GM20000 (cell line): ENCODE measurements around the gene CD180.

Experiments
- DNase-seq: peaks from one replicate; pipeline ENCODE4 v3.0.0; 2012; ENCODE audit warnings: low spot score
- TF ChIP-seq, protein P1 (sequence below): IDR thresholded peaks from 2 replicates; pipeline ENCODE4 v1.5.1; 2012; ENCODE audit warnings: mild to moderate bottlenecking, control low read depth; ENCODE audit errors: extremely low read depth, missing control alignments

CD180 gene

GRCh38 chr5:67189079-67189354 is 7.6 kb downstream of the CD180 start:
- DNase-seq = no peak
- TF ChIP-seq, protein P1, sequence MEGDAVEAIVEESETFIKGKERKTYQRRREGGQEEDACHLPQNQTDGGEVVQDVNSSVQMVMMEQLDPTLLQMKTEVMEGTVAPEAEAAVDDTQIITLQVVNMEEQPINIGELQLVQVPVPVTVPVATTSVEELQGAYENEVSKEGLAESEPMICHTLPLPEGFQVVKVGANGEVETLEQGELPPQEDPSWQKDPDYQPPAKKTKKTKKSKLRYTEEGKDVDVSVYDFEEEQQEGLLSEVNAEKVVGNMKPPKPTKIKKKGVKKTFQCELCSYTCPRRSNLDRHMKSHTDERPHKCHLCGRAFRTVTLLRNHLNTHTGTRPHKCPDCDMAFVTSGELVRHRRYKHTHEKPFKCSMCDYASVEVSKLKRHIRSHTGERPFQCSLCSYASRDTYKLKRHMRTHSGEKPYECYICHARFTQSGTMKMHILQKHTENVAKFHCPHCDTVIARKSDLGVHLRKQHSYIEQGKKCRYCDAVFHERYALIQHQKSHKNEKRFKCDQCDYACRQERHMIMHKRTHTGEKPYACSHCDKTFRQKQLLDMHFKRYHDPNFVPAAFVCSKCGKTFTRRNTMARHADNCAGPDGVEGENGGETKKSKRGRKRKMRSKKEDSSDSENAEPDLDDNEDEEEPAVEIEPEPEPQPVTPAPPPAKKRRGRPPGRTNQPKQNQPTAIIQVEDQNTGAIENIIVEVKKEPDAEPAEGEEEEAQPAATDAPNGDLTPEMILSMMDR = no peak

- DNase-seq = no peak
Measured at GRCh38 chr5:67188274-67189078, 8.1 kb downstream of the CD180 start.

DNA sequence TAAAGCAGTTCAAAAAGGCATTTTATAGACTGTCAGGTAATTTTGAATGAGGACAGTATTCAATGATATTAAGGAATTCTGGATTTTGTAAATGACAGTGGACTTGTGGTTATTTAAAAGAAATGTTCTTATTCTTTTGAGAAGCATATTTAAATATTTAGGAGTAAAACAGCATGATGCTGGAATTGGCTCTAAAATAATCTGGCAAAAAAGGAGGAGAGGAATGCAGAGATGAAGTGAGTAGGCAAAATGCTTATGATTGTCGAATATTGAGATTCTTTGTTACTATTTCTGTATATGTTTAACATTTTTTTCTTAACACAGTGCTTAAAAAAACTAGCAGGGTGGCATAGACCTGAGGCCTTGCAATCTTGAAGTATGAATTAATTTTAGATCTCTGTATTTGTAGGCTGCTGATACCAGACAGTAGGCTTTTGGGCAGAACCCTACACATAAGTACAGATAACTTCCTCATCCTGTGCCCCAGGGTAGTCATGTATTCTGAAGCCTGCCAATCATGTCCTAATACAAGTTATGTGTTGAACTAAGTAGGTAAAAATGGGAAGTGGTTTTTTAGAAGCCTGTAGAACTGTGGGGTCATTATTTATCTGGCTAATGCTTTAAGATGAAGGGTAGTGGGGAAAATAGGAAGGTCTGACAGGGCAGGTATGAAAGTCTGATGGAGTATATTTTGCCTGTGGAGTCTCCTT is 9.4 kb downstream of the CD180 start:
- TF ChIP-seq, protein P1 = no peak
- no peak for DNase-seq

More at GRCh38 chr5:67188274-67189078, 8.1 kb downstream of the CD180 start:
- TF ChIP-seq, protein P1 = no peak

- no peak for DNase-seq
- TF ChIP-seq, protein P1 = no peak
Measured at GRCh38 chr5:67183859-67184258, 12.7 kb downstream of the CD180 start.

DNA sequence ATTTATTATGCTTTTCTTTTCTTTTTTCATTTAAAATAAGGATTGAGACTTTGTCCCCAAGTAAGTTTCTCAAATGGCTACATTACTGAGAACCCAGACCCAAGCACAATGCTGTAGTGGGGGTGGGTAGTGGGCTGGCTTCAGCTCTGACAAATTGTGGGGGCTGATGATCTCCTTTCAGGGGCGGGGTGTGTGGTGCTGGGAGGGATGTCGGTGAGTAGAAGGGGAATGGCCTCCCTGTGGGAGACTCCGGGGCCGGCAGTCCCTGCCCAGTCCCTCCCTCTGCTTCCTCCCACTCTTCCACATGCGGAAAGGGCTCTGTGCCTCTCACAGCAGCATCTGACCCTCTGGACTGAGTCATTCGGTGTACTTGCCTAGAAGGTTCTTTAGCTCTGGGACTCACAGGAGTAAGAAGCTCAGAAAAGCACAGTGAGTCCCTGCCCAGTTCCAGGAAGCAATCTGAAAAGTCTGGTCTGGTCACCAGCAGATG is 14.3 kb downstream of the CD180 start:
- no peak for DNase-seq
- TF ChIP-seq, protein P1 = no peak

- TF ChIP-seq, protein P1 = no peak
- no peak for DNase-seq
Measured at GRCh38 chr5:67181648-67182221, 14.9 kb downstream of the CD180 start.
